ENCODE results near the gene PNPLA2.

DNA sequence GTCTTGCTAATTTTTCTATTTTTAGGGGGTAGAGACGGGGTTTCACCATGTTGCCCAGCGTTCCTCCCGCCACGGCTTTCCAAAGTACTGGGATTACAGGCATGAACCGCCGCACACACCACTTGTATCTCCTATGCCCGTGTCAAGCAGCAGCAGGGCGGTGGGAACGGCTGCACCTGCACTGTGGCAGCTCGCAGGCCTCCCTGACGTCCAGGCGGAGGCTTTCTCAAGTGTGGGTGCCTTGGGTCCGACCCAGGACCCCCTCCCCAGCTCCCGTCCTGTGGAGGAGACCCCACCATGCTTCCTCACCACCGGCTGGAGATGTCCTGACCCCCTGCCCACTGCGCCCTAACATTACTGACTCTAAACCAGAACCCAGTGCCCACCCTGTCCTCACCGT lies 49.7 kb downstream of the PNPLA2 start:
- TF ChIP-seq, protein P1, sequence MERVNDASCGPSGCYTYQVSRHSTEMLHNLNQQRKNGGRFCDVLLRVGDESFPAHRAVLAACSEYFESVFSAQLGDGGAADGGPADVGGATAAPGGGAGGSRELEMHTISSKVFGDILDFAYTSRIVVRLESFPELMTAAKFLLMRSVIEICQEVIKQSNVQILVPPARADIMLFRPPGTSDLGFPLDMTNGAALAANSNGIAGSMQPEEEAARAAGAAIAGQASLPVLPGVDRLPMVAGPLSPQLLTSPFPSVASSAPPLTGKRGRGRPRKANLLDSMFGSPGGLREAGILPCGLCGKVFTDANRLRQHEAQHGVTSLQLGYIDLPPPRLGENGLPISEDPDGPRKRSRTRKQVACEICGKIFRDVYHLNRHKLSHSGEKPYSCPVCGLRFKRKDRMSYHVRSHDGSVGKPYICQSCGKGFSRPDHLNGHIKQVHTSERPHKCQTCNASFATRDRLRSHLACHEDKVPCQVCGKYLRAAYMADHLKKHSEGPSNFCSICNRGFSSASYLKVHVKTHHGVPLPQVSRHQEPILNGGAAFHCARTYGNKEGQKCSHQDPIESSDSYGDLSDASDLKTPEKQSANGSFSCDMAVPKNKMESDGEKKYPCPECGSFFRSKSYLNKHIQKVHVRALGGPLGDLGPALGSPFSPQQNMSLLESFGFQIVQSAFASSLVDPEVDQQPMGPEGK (CRISPR knock-in tag; IDR thresholded peaks at IDR 0.05; ENCODE audit: borderline replicate concordance) = no peak
- TF ChIP-seq, protein P2, sequence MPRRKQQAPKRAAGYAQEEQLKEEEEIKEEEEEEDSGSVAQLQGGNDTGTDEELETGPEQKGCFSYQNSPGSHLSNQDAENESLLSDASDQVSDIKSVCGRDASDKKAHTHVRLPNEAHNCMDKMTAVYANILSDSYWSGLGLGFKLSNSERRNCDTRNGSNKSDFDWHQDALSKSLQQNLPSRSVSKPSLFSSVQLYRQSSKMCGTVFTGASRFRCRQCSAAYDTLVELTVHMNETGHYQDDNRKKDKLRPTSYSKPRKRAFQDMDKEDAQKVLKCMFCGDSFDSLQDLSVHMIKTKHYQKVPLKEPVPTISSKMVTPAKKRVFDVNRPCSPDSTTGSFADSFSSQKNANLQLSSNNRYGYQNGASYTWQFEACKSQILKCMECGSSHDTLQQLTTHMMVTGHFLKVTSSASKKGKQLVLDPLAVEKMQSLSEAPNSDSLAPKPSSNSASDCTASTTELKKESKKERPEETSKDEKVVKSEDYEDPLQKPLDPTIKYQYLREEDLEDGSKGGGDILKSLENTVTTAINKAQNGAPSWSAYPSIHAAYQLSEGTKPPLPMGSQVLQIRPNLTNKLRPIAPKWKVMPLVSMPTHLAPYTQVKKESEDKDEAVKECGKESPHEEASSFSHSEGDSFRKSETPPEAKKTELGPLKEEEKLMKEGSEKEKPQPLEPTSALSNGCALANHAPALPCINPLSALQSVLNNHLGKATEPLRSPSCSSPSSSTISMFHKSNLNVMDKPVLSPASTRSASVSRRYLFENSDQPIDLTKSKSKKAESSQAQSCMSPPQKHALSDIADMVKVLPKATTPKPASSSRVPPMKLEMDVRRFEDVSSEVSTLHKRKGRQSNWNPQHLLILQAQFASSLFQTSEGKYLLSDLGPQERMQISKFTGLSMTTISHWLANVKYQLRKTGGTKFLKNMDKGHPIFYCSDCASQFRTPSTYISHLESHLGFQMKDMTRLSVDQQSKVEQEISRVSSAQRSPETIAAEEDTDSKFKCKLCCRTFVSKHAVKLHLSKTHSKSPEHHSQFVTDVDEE (CRISPR knock-in tag; IDR thresholded peaks at IDR 0.05) = no peak
- TF ChIP-seq CSDC2 (CRISPR knock-in tag; IDR thresholded peaks at IDR 0.05) = no peak
- no peak for TF ChIP-seq BACH2 (CRISPR knock-in tag; IDR thresholded peaks at IDR 0.05; ENCODE audit: borderline replicate concordance)
- no peak for TF ChIP-seq ZNF70 (CRISPR knock-in tag; IDR thresholded peaks at IDR 0.05)
